OCI-LY3 (cell line): ENCODE measurements around the gene ARHGAP26.

Experiments
- EZH2phosphoT487 ChIP-seq: fragments of 200-600 bp; shearing (Covaris generic); IDR thresholded peaks from 2 replicates; pipeline ENCODE4 v1.6.1; 2018; ENCODE audit warnings: antibody characterized with exemption, mixed run types, low read depth
- TF ChIP-seq, protein P1 (sequence below): fragments of 200-600, 300-600 bp; sonication (generic); IDR thresholded peaks from 2 replicates; pipeline ENCODE4 v1.5.1; 2014; ENCODE audit warnings: antibody characterized with exemption, low read length, low read depth

DNA sequence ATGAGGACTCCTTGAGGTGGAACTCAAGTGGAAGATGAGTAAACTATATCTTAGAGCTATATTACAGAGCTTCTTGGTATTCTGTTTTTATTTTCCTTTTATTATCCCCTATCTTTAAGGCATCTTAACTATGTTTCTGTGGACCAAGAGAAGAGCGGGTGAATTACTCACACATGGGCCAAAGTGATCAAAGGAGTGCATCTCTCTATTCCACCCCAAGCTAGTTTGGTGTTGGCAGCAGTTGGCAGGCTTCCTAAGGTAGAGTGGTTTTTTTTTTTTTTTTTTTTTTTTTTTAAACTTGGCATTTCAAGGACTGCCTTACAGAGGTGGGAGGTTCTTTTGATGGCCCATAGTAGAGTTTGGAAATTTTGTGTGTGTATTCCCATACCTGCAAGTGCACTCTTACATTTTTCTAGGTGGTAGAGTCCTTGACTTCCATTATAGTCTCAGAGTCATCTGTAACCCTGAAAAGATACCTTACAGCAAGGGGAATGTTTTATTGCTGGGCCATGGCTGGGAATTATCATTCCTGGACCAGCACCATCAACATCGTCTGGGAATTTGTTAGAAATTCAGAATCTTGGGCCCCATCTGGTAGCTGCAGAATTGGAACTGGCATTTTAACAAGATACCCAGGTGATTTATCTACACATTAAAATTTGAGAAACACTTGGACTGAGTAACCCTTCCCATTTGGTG, 51.0 kb downstream of the ARHGAP26 start:
- TF ChIP-seq, protein P1, sequence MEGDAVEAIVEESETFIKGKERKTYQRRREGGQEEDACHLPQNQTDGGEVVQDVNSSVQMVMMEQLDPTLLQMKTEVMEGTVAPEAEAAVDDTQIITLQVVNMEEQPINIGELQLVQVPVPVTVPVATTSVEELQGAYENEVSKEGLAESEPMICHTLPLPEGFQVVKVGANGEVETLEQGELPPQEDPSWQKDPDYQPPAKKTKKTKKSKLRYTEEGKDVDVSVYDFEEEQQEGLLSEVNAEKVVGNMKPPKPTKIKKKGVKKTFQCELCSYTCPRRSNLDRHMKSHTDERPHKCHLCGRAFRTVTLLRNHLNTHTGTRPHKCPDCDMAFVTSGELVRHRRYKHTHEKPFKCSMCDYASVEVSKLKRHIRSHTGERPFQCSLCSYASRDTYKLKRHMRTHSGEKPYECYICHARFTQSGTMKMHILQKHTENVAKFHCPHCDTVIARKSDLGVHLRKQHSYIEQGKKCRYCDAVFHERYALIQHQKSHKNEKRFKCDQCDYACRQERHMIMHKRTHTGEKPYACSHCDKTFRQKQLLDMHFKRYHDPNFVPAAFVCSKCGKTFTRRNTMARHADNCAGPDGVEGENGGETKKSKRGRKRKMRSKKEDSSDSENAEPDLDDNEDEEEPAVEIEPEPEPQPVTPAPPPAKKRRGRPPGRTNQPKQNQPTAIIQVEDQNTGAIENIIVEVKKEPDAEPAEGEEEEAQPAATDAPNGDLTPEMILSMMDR, result no peak
- TF ChIP-seq EZH2phosphoT487, result no peak
